H9 (cell line): Measurements from ENCODE around the gene ANKRD36C. TPM values are rescaled to one million over a fixed set of nuclear protein-coding genes. Genes with fewer than 3 reads are reported as not detected.
A peak's percentile ranks its signal among the peaks of the same experiment; 100 is the strongest.
"Not testable (repeated sequence)": the region's sequence is repeated elsewhere in the genome, so short reads cannot be mapped to it uniquely, and the experiment has no call there.

ENCODE experiments used
- DNase-seq: peaks from one replicate; pipeline ENCODE4 v3.0.0-alpha.2; 2017
- H2AFZ ChIP-seq: one replicate; pipeline ENCODE4 v1.6.1; 2013; ENCODE audit warnings: mild to moderate bottlenecking, low read length, control low read depth, moderate library complexity
- H2AK5ac ChIP-seq: 2 replicates; pipeline ENCODE4 v1.6.1; 2013; ENCODE audit warnings: low read length, control low read depth, mixed read lengths; ENCODE audit not compliant: insufficient read length
- H2BK120ac ChIP-seq: one replicate; pipeline ENCODE4 v1.6.1; 2013; ENCODE audit warnings: low read depth, mild to moderate bottlenecking, low read length, control low read depth, inconsistent platforms; ENCODE audit not compliant: poor library complexity, severe bottlenecking
- H2BK12ac ChIP-seq: 2 replicates; pipeline ENCODE4 v1.6.1; 2013; ENCODE audit warnings: low read length, control low read depth, mixed read lengths, low read depth; ENCODE audit not compliant: insufficient read length
- H2BK15ac ChIP-seq: 2 replicates; pipeline ENCODE4 v1.6.1; 2013; ENCODE audit warnings: low read depth, low read length, control low read depth
- H2BK20ac ChIP-seq: one replicate; pipeline ENCODE4 v1.6.1; 2013; ENCODE audit warnings: low read depth, mild to moderate bottlenecking, low read length, control low read depth, inconsistent platforms; ENCODE audit not compliant: poor library complexity, severe bottlenecking
- H2BK5ac ChIP-seq: 2 replicates; pipeline ENCODE4 v1.6.1; 2013; ENCODE audit warnings: low read length, control low read depth, mixed read lengths; ENCODE audit not compliant: insufficient read length
- H3K14ac ChIP-seq: 2 replicates; pipeline ENCODE4 v1.6.1; 2013; ENCODE audit warnings: low read length, control low read depth; ENCODE audit not compliant: insufficient read depth
- H3K18ac ChIP-seq: 2 replicates; pipeline ENCODE4 v1.6.1; 2013; ENCODE audit warnings: low read depth, mild to moderate bottlenecking, mixed read lengths, low read length, control low read depth; ENCODE audit not compliant: insufficient read length
- H3K23ac ChIP-seq: 2 replicates; pipeline ENCODE4 v1.6.1; 2013; ENCODE audit warnings: low read length, control low read depth, mixed read lengths, low read depth; ENCODE audit not compliant: insufficient read length
- H3K23me2 ChIP-seq: 2 replicates; pipeline ENCODE4 v1.6.1; 2013; ENCODE audit warnings: low read depth, mild to moderate bottlenecking, mixed read lengths, low read length, control low read depth; ENCODE audit not compliant: insufficient read length, poor library complexity, severe bottlenecking
- H3K27ac ChIP-seq: 2 replicates; pipeline ENCODE4 v1.5.1; 2013; ENCODE audit warnings: low read length, control low read depth, mixed read lengths, low read depth; ENCODE audit not compliant: insufficient read length
- H3K27me3 ChIP-seq: 2 replicates; pipeline ENCODE4 v1.6.1; 2013; ENCODE audit warnings: low read length, control low read depth, inconsistent platforms; ENCODE audit not compliant: insufficient read depth
- H3K4ac ChIP-seq: 2 replicates; pipeline ENCODE4 v1.6.1; 2013; ENCODE audit warnings: low read depth, mild to moderate bottlenecking, control low read depth, inconsistent platforms, low read length, moderate library complexity
- H3K4me1 ChIP-seq: 2 replicates; pipeline ENCODE4 v1.6.1; 2013; ENCODE audit warnings: low read length, control low read depth, inconsistent platforms; ENCODE audit not compliant: insufficient read depth
- H3K4me2 ChIP-seq: 2 replicates; pipeline ENCODE4 v1.6.1; 2013; ENCODE audit warnings: low read length, control low read depth, mixed read lengths; ENCODE audit not compliant: insufficient read length, insufficient read depth
- H3K56ac ChIP-seq: 2 replicates; pipeline ENCODE4 v1.6.1; 2013; ENCODE audit warnings: low read depth, mild to moderate bottlenecking, mixed read lengths, low read length, control low read depth; ENCODE audit not compliant: insufficient read length
- H3K79me1 ChIP-seq: 2 replicates; pipeline ENCODE4 v1.6.1; 2013; ENCODE audit warnings: low read depth, mild to moderate bottlenecking, moderate library complexity, low read length, control low read depth, inconsistent platforms; ENCODE audit not compliant: insufficient read depth, poor library complexity, severe bottlenecking
- H3K79me2 ChIP-seq: 2 replicates; pipeline ENCODE4 v1.6.1; 2013; ENCODE audit warnings: low read length, control low read depth, inconsistent platforms; ENCODE audit not compliant: insufficient read depth
- H3K9ac ChIP-seq: 2 replicates; pipeline ENCODE4 v1.6.1; 2013; ENCODE audit warnings: low read length, control low read depth, mixed read lengths; ENCODE audit not compliant: insufficient read length; ENCODE audit errors: extremely low read depth
- H3K9me3 ChIP-seq: one replicate; pipeline ENCODE4 v1.6.1; 2013; ENCODE audit warnings: low read depth, low read length, inconsistent platforms; ENCODE audit not compliant: control insufficient read depth
- H3T11ph ChIP-seq: one replicate; pipeline ENCODE4 v1.6.1; 2013; ENCODE audit warnings: mild to moderate bottlenecking, low read length, control low read depth, inconsistent platforms
- H4K20me1 ChIP-seq: one replicate; pipeline ENCODE4 v1.6.1; 2013; ENCODE audit not compliant: control insufficient read depth, insufficient read length, insufficient read depth
- H4K5ac ChIP-seq: 2 replicates; pipeline ENCODE4 v1.6.1; 2013; ENCODE audit warnings: low read depth, mild to moderate bottlenecking, mixed read lengths, low read length, control low read depth; ENCODE audit not compliant: insufficient read length
- H4K8ac ChIP-seq: replicated peaks from 2 replicates; pipeline ENCODE4 v1.6.1; 2013; ENCODE audit warnings: low read length, control low read depth, mixed read lengths, low read depth; ENCODE audit not compliant: insufficient read length
- H4K91ac ChIP-seq: 2 replicates; pipeline ENCODE4 v1.6.1; 2013; ENCODE audit warnings: low read depth, mild to moderate bottlenecking, moderate library complexity, mixed read lengths, low read length, control low read depth; ENCODE audit not compliant: insufficient read length
- H3K27ac Mint-ChIP-seq, 3 experiments: 2 replicates in 2 of 3; 3 replicates in 1 of 3; pipeline ENCODE4 v1.8.0; 2020 to 2021; ENCODE audit warnings: mixed read lengths in 3 of 3, mild to moderate bottlenecking in 1 of 3, moderate library complexity in 1 of 3
- H3K27me3 Mint-ChIP-seq: 2 replicates; pipeline ENCODE4 v1.8.0; 2021; ENCODE audit warnings: low read depth, mild to moderate bottlenecking, moderate library complexity, mixed read lengths
- H3K36me3 Mint-ChIP-seq, 3 experiments: 2 replicates in 2 of 3; 3 replicates in 1 of 3; pipeline ENCODE4 v1.8.0; 2020 to 2021; ENCODE audit warnings: low read depth in 3 of 3, mixed read lengths in 3 of 3; ENCODE audit not compliant: insufficient read depth in 1 of 3
- H3K4me1 Mint-ChIP-seq, 2 experiments: 2 replicates each; pipeline ENCODE4 v1.8.0; 2020; ENCODE audit warnings: mixed read lengths in 2 of 2
- H3K4me3 Mint-ChIP-seq, 2 experiments: 2 replicates in 1 of 2; 3 replicates in 1 of 2; pipeline ENCODE4 v1.8.0; 2020 to 2021; ENCODE audit warnings: mild to moderate bottlenecking in 2 of 2, mixed read lengths in 2 of 2, moderate library complexity in 1 of 2
- H3K9me3 Mint-ChIP-seq, 2 experiments: 2 replicates in 1 of 2; 3 replicates in 1 of 2; pipeline ENCODE4 v1.8.0; 2020; ENCODE audit warnings: mild to moderate bottlenecking in 2 of 2, mixed read lengths in 2 of 2, moderate library complexity in 1 of 2
- CTCF ChIP-seq: fragments of 200-600 bp; sonication (generic); conservative IDR thresholded peaks from 3 replicates; pipeline ENCODE4 v1.8.0; 2021; ENCODE audit warnings: antibody characterized with exemption, mild to moderate bottlenecking
- WGBS: extraction: QIAGEN DNeasy Blood & Tissue Kit; methylation state at CpG from one replicate; pipeline ENCODE4 v1.1.7; 2013; ENCODE audit warnings: missing lambda C conversion rate, low lambda C conversion rate, mixed read lengths; ENCODE audit not compliant: insufficient read length; ENCODE audit errors: extremely low coverage; 5-methylcytosine and 5-hydroxymethylcytosine counted together
- total RNA-seq: library from RNA; stranded (reverse); gene quantifications from 2 replicates; pipeline ENCODE4 v1.2.1, GENCODE V29; 2021

The ANKRD36C gene
- total RNA-seq, 1 experiment from 2014 or later: 8.2 TPM

- H3K14ac ChIP-seq, H4K5ac ChIP-seq, H3K9me3 Mint-ChIP-seq, H4K20me1 ChIP-seq, H3K23ac ChIP-seq, H4K91ac ChIP-seq, H2AFZ ChIP-seq, H3K27ac ChIP-seq, H3K9ac ChIP-seq, H3K23me2 ChIP-seq, H2BK15ac ChIP-seq, H3K27me3 ChIP-seq, H3K79me2 ChIP-seq, H4K8ac ChIP-seq, H3K4me1 ChIP-seq, H2BK5ac ChIP-seq, H2BK20ac ChIP-seq, H3K9me3 ChIP-seq, H3K36me3 Mint-ChIP-seq, H3K18ac ChIP-seq, H2AK5ac ChIP-seq, H2BK120ac ChIP-seq, H3K56ac ChIP-seq, H3K4ac ChIP-seq, H2BK12ac ChIP-seq, H3K4me1 Mint-ChIP-seq, H3T11ph ChIP-seq, H3K79me1 ChIP-seq: not testable (repeated sequence)
- peak overlapping the region; percentile 60 for H3K4me2 ChIP-seq
- peak; percentile 32; the same call in 2 of the 3 replicates for TF ChIP-seq CTCF
- peak overlapping the region in 1 of 3 experiments; percentile 34; a peak in 2 of 7 replicates for H3K27ac Mint-ChIP-seq
- DNase-seq: peak; percentile 59
- peak overlapping the region; percentile 72 to 86 for H3K4me3 Mint-ChIP-seq
- WGBS: no CpG with 5 or more reads among the region's 10 CpGs
- peaks cover 31% of the 10 kb centered on the region for H3K27me3 Mint-ChIP-seq
Observed at GRCh38 chr2:96009833-96010232, 18.2 kb upstream of the ANKRD36C start.

GRCh38 chr2:96008051-96008450 lies 16.4 kb upstream of the ANKRD36C start:
- not testable (repeated sequence) for H3K27ac ChIP-seq, H2AK5ac ChIP-seq, H3K27ac Mint-ChIP-seq, H4K8ac ChIP-seq, H3K9ac ChIP-seq, H3K23ac ChIP-seq, H3K79me2 ChIP-seq, H2BK5ac ChIP-seq, H3K36me3 Mint-ChIP-seq, H3K4me2 ChIP-seq, H3K56ac ChIP-seq, H2BK15ac ChIP-seq, H3K23me2 ChIP-seq, H3K4me1 Mint-ChIP-seq, H4K5ac ChIP-seq, H4K91ac ChIP-seq, H3K14ac ChIP-seq, H3K4ac ChIP-seq, H3K4me1 ChIP-seq, H2AFZ ChIP-seq, H3K18ac ChIP-seq, H2BK12ac ChIP-seq, H3K9me3 Mint-ChIP-seq, DNase-seq, H4K20me1 ChIP-seq, H2BK20ac ChIP-seq, H3K9me3 ChIP-seq, H3T11ph ChIP-seq, H3K79me1 ChIP-seq, H3K27me3 ChIP-seq, H3K4me3 Mint-ChIP-seq, H2BK120ac ChIP-seq
- no CpG with 5 or more reads among the region's 6 CpGs for whole genome bisulfite sequencing
- H3K27me3 Mint-ChIP-seq: peaks cover 35% of the 10 kb centered on the region
